IMR-90 (cell line): ENCODE measurements around the gene WRAP73. TPM values are rescaled to one million over a fixed set of nuclear protein-coding genes. Genes with fewer than 3 reads are reported as not detected.

Experiments used
- ATAC-seq: fragments of 200-7000 bp; cut with Tn5 transposase; 2 replicates; pipeline ENCODE4 v1.9.1; 2020; ENCODE audit warnings: low read depth, mild to moderate bottlenecking, moderate library complexity
- BruUV-seq: library from RNA; stranded (reverse); fragments of 400-500 nt; replicated peaks from 2 replicates; lab custom pipeline; 2021; lab: Mats Ljungman, UMichigan
- CTCF ChIA-PET: fragments of 300-600 bp; formaldehyde crosslinking; extraction: SDS; loops from one replicate; lab custom pipeline; 2021; ENCODE audit warnings: antibody characterized with exemption; lab: Yijun Ruan, JAX
- POLR2A ChIA-PET: fragments of 300-600 bp; sonication (Branson Sonifier 250); formaldehyde crosslinking; loops from one replicate; lab custom pipeline; 2022; ENCODE audit warnings: antibody characterized with exemption; ENCODE audit not compliant: unreplicated experiment; lab: Charles Lee
- DNase-seq: peaks from one replicate; pipeline ENCODE4 v3.0.0; 2013
- H2AFZ ChIP-seq: replicated peaks from 2 replicates; pipeline ENCODE3; 2013; ENCODE audit warnings: low read length, mild to moderate bottlenecking; ENCODE audit not compliant: poor library complexity
- H2AK5ac ChIP-seq: 2 replicates; pipeline ENCODE4 v1.6.1; 2013; ENCODE audit warnings: low read depth, low read length, inconsistent platforms
- H2AK9ac ChIP-seq: replicated peaks from 2 replicates; pipeline ENCODE3; 2013; ENCODE audit warnings: mild to moderate bottlenecking, low read depth, low read length, moderate library complexity; ENCODE audit not compliant: poor library complexity
- H2BK120ac ChIP-seq: 2 replicates; pipeline ENCODE4 v1.6.1; 2013; ENCODE audit warnings: low read depth, low read length, inconsistent platforms
- H2BK15ac ChIP-seq: 3 replicates; pipeline ENCODE4 v1.6.1; 2013; ENCODE audit warnings: low read depth, low read length, inconsistent platforms
- H2BK20ac ChIP-seq: 2 replicates; pipeline ENCODE4 v1.6.1; 2013; ENCODE audit warnings: low read depth, mild to moderate bottlenecking, inconsistent platforms, low read length, moderate library complexity
- H2BK5ac ChIP-seq: 2 replicates; pipeline ENCODE4 v1.6.1; 2013; ENCODE audit warnings: mild to moderate bottlenecking, low read depth, low read length, inconsistent platforms; ENCODE audit not compliant: poor library complexity, severe bottlenecking
- H3K14ac ChIP-seq: replicated peaks from 2 replicates; pipeline ENCODE4 v1.6.1; 2013; ENCODE audit warnings: low read depth, low read length, inconsistent platforms
- H3K18ac ChIP-seq: 2 replicates; pipeline ENCODE4 v1.6.1; 2013; ENCODE audit warnings: low read depth, low read length, control low read depth
- H3K23ac ChIP-seq: 2 replicates; pipeline ENCODE4 v1.6.1; 2013; ENCODE audit warnings: low read depth, low read length, inconsistent platforms
- H3K27ac ChIP-seq: 2 replicates; pipeline ENCODE4 v1.5.1; 2013; ENCODE audit warnings: mild to moderate bottlenecking, control low read depth, low read length; ENCODE audit not compliant: insufficient read depth
- H3K27me3 ChIP-seq: 2 replicates; pipeline ENCODE4 v1.6.1; 2013; ENCODE audit warnings: low read length; ENCODE audit not compliant: control insufficient read depth, insufficient read depth
- H3K36me3 ChIP-seq: 2 replicates; pipeline ENCODE4 v1.6.1; 2013; ENCODE audit warnings: low read length, mixed read lengths; ENCODE audit not compliant: control insufficient read depth, insufficient read depth
- H3K4ac ChIP-seq: 2 replicates; pipeline ENCODE4 v1.6.1; 2013; ENCODE audit warnings: low read depth, low read length, inconsistent platforms
- H3K4me1 ChIP-seq: 2 replicates; pipeline ENCODE4 v1.6.1; 2013; ENCODE audit warnings: low read length, mixed read lengths; ENCODE audit not compliant: control insufficient read depth, insufficient read depth
- H3K4me2 ChIP-seq: 2 replicates; pipeline ENCODE4 v1.6.1; 2013; ENCODE audit warnings: low read depth, mild to moderate bottlenecking, control low read depth, low read length, moderate library complexity
- H3K4me3 ChIP-seq: 2 replicates; pipeline ENCODE4 v1.5.1; 2013; ENCODE audit warnings: low read depth, mild to moderate bottlenecking, control low read depth, low read length, moderate library complexity; ENCODE audit not compliant: insufficient read depth
- H3K56ac ChIP-seq: 2 replicates; pipeline ENCODE4 v1.6.1; 2013; ENCODE audit warnings: low read length, inconsistent platforms; ENCODE audit not compliant: insufficient read depth; ENCODE audit errors: extremely low read depth
- H3K79me1 ChIP-seq, 2 experiments: 2 replicates each; pipeline ENCODE4 v1.6.1; 2013; ENCODE audit warnings: low read length in 2 of 2, inconsistent platforms in 1 of 2, low read depth in 1 of 2
- H3K9ac ChIP-seq: 2 replicates; pipeline ENCODE4 v1.6.1; 2013; ENCODE audit warnings: low read depth, low read length, control low read depth
- H3K9me1 ChIP-seq: 2 replicates; pipeline ENCODE4 v1.6.1; 2013; ENCODE audit warnings: low read length, inconsistent platforms; ENCODE audit not compliant: insufficient read depth
- H3K9me3 ChIP-seq: 2 replicates; pipeline ENCODE4 v1.6.1; 2013; ENCODE audit warnings: low read length; ENCODE audit not compliant: control insufficient read depth, insufficient read depth
- H4K20me1 ChIP-seq: 2 replicates; pipeline ENCODE4 v1.6.1; 2013; ENCODE audit warnings: low read length, inconsistent platforms; ENCODE audit not compliant: insufficient read depth
- H4K5ac ChIP-seq: 2 replicates; pipeline ENCODE4 v1.6.1; 2013; ENCODE audit warnings: mild to moderate bottlenecking, low read depth, low read length, control low read depth
- H4K8ac ChIP-seq, 2 experiments: 2 replicates each; pipeline ENCODE4 v1.6.1; 2013; ENCODE audit warnings: low read depth in 2 of 2, low read length in 2 of 2, control low read depth in 1 of 2, inconsistent platforms in 1 of 2
- H4K91ac ChIP-seq: 2 replicates; pipeline ENCODE4 v1.6.1; 2013; ENCODE audit warnings: low read depth, low read length, inconsistent platforms; ENCODE audit not compliant: insufficient read depth
- BHLHE40 ChIP-seq: fragments of 150-350 bp; IDR thresholded peaks from 2 replicates; pipeline ENCODE4 v1.6.1; 2016; ENCODE audit warnings: mild to moderate bottlenecking, low read depth, low read length
- CEBPB ChIP-seq: IDR thresholded peaks from 2 replicates; pipeline ENCODE4 v1.6.1; 2012; ENCODE audit warnings: low read depth, low read length, improper control_type of control experiment
- CHD1 ChIP-seq: IDR thresholded peaks from 2 replicates; pipeline ENCODE4 v1.6.1; 2012; ENCODE audit warnings: low read depth, low read length, improper control_type of control experiment
- CTCF ChIP-seq: conservative IDR thresholded peaks from 2 replicates; pipeline ENCODE4 v1.5.1; 2012; ENCODE audit warnings: mild to moderate bottlenecking, low read depth, low read length, improper control_type of control experiment
- ELK1 ChIP-seq: fragments of 150-350 bp; IDR thresholded peaks from 2 replicates; pipeline ENCODE4 v1.6.1; 2016; ENCODE audit warnings: low read depth, mild to moderate bottlenecking, low read length, moderate library complexity, borderline replicate concordance
- FOS ChIP-seq: fragments of 150-350 bp; IDR thresholded peaks from 2 replicates; pipeline ENCODE4 v1.6.1; 2016; ENCODE audit warnings: low read depth, low read length
- MAFK ChIP-seq: IDR thresholded peaks from 2 replicates; pipeline ENCODE4 v1.6.1; 2012; ENCODE audit warnings: low read depth, low read length, improper control_type of control experiment
- MAZ ChIP-seq: IDR thresholded peaks from 2 replicates; pipeline ENCODE4 v1.6.1; 2012; ENCODE audit warnings: low read depth, mild to moderate bottlenecking, low read length, improper control_type of control experiment, moderate library complexity, borderline replicate concordance
- MXI1 ChIP-seq: IDR thresholded peaks from 2 replicates; pipeline ENCODE4 v1.6.1; 2012; ENCODE audit warnings: low read depth, mild to moderate bottlenecking, low read length, moderate library complexity, borderline replicate concordance
- NFE2L2 ChIP-seq: fragments of 150-350 bp; IDR thresholded peaks from 2 replicates; pipeline ENCODE4 v1.6.1; 2016; ENCODE audit warnings: low read depth, mild to moderate bottlenecking, low read length
- POLR2A ChIP-seq: IDR thresholded peaks from 2 replicates; pipeline ENCODE4 v1.6.1; 2012; ENCODE audit warnings: mild to moderate bottlenecking, low read depth, low read length
- RAD21 ChIP-seq: IDR thresholded peaks from 2 replicates; pipeline ENCODE4 v1.6.1; 2012; ENCODE audit warnings: low read length, improper control_type of control experiment
- RCOR1 ChIP-seq: IDR thresholded peaks from 2 replicates; pipeline ENCODE4 v1.6.1; 2012; ENCODE audit warnings: mild to moderate bottlenecking, low read length, improper control_type of control experiment; ENCODE audit not compliant: insufficient replicate concordance
- RFX5 ChIP-seq: IDR thresholded peaks from 2 replicates; pipeline ENCODE4 v1.8.0; 2012; ENCODE audit warnings: low read depth, mild to moderate bottlenecking, low read length, moderate library complexity
- SMC3 ChIP-seq: fragments of 150-350 bp; IDR thresholded peaks from 2 replicates; pipeline ENCODE4 v1.6.1; 2016; ENCODE audit warnings: low read depth, mild to moderate bottlenecking, antibody characterized with exemption, low read length, moderate library complexity
- WGBS, 2 experiments: methylation state at CpG; one replicate each; pipeline versions ENCODE4 v1.1.5 to v1.1.7; 2013; ENCODE audit warnings: missing lambda C conversion rate in 2 of 2; ENCODE audit not compliant: insufficient read length in 1 of 2; ENCODE audit errors: extremely low coverage in 2 of 2; 5-methylcytosine and 5-hydroxymethylcytosine counted together
- dilution Hi-C: fragments of 300-500 bp; cut with HindIII; formaldehyde crosslinking; loops from one replicate; pipeline ENCODE4 v1.14.3; 2018; ENCODE audit warnings: low sequenced_read_pairs; ENCODE audit not compliant: unreplicated experiment
- in situ Hi-C: fragments of 300-500 bp; cut with MboI; formaldehyde crosslinking; loops from 3 replicates; pipeline ENCODE4 v1.14.3; 2019; ENCODE audit warnings: low sequenced_read_pairs, inconsistent platforms, mixed read lengths
- intact Hi-C: fragments of 100-400 bp; cut with micrococcal nuclease; formaldehyde crosslinking; loops from 2 replicates; pipeline ENCODE4 v1.10.0; 2022
- polyA plus RNA-seq, 3 experiments: library from polyadenylated mRNA; depleted of rRNA; stranded (reverse); fragments of >200 nt; gene quantifications; 2 replicates each; pipeline ENCODE4 v1.2.3, GENCODE V29; 2012; ENCODE audit warnings: low replicate concordance in 1 of 3
- total RNA-seq: library from RNA; depleted of rRNA; stranded (reverse); fragments of >200 nt; gene quantifications from 2 replicates; pipeline ENCODE4 v1.2.3, GENCODE V29; 2012
- TF ChIP-seq, protein P1 (sequence below): fragments of 150-350 bp; IDR thresholded peaks from 2 replicates; pipeline ENCODE4 v1.6.1; 2017; ENCODE audit warnings: mild to moderate bottlenecking, antibody characterized with exemption, low read length, low read depth

The WRAP73 gene
- total and polyA plus RNA-seq, 2 of the 4 experiments (the other 2 are of a cell fraction): 10.8 to 23.6 TPM

DNA sequence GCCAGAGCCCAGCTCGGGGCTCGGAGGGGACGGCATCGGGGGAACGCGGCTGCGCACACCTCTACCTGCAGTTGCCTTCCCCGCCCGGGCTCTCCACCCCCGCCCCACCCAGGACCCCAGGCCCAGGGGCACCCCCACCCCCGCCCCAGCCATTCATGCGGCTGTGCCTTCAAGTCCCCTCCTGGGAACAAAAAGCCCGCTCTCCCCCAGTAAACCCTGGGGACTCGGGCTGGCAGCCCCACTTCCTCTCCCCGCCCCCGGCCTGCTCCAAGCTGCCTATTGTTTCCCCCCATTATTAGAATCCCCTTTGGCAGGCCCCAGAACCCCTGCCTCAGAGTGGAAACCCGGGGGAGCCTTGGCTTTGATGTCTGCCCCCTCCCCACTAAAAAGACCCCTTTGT is 56.6 kb downstream of the WRAP73 start:
- in situ Hi-C loops: no loop called here
- Histone ChIP-seq H3K27me3 (peaks cover 2% of the 10 kb centered on the region; the same call in 1 of the 2 replicates), H3K4ac (no peak overlapping the region), H2BK15ac (no peak overlapping the region), H2AFZ (no peak overlapping the region), H3K56ac (no peak overlapping the region), H3K14ac (no peak overlapping the region), H3K27ac (no peak overlapping the region), H2BK5ac (no peak overlapping the region), H4K5ac (no peak overlapping the region), H3K79me1 (no peaks in the 10 kb centered on the region), H4K8ac (no peak overlapping the region), H2AK9ac (no peak overlapping the region), H2BK120ac (no peak overlapping the region), H4K20me1 (no peaks in the 10 kb centered on the region; the same call in 1 of the 2 replicates), H3K23ac (no peak overlapping the region), H3K9me3 (no peaks in the 10 kb centered on the region), H3K9me1 (no peaks in the 10 kb centered on the region), H3K36me3 (no peaks in the 10 kb centered on the region), H3K4me3 (no peak overlapping the region), H2BK20ac (no peak overlapping the region), H3K18ac (no peak overlapping the region), H2AK5ac (no peak overlapping the region), H3K4me2 (no peak overlapping the region), H3K4me1 (no peaks in the 10 kb centered on the region), H4K91ac (no peak overlapping the region), H3K9ac (no peak overlapping the region)
- DNase-seq (no peak), ATAC-seq (no peak)
- 100% methylated on average over 3 of the region's 17 CpGs; no CpG with 5 or more reads in 1 of the 2 experiments for WGBS, 2 experiments
- POLR2A ChIA-PET: no interaction called here
- dilution Hi-C loops: no loop called here
- CTCF ChIA-PET: no interaction called here
- intact Hi-C loops: no loop called here
- TF ChIP-seq RFX5 (no peak), RCOR1 (no peak), CEBPB (no peak), MAFK (no peak), MXI1 (no peak), FOS (no peak), ELK1 (no peak), BHLHE40 (no peak), POLR2A (no peak), SMC3 (no peak), MAZ (no peak), CTCF (no peak), CHD1 (no peak), NFE2L2 (no peak), RAD21 (no peak)
- TF ChIP-seq, protein P1, sequence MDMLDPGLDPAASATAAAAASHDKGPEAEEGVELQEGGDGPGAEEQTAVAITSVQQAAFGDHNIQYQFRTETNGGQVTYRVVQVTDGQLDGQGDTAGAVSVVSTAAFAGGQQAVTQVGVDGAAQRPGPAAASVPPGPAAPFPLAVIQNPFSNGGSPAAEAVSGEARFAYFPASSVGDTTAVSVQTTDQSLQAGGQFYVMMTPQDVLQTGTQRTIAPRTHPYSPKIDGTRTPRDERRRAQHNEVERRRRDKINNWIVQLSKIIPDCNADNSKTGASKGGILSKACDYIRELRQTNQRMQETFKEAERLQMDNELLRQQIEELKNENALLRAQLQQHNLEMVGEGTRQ: no peak
- BruUV-seq: no TSS peak
